ENCODE results near the gene GALNT14.

GALNT14 gene

DNA sequence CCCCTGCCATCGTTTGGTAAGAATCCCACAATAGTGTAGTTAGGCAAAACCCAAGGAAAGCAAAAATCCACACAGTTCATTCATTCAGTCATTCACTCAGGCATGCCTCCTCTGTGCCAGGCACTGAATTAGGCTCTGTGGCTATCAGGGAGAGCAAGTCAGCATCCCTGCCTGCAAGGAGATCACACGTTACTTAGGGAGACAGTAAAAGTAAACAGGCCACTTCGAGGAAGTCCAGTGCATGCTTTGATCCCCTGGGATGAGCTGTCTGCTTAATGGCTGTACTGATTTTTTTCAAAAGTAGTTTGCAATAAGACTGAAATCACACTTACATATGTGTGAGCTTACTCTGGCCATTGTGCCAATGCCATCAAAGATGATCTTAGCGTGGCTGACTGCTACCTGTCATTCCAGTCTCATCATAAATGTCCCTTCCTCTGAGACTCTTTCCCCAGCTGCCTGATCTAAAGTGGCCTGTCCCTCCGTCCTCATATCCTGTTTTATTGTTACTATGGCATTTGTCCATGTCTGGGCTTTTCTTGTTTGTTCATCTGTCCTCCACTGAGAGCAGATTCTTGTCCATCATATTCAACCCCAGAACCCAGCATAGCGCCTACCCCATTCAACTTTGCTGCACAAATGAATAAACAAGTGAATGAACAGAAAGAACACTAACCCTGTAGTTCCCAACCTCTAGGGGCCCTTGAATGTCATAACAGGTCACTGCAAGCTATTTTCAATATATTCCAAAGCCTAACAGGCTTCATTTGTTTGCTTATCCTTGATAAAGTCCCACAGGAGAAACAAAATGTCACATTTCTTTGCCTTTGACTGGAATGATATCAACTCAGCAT, 84.1 kb downstream of the GALNT14 start:
- DNase-seq: no peak

DNA sequence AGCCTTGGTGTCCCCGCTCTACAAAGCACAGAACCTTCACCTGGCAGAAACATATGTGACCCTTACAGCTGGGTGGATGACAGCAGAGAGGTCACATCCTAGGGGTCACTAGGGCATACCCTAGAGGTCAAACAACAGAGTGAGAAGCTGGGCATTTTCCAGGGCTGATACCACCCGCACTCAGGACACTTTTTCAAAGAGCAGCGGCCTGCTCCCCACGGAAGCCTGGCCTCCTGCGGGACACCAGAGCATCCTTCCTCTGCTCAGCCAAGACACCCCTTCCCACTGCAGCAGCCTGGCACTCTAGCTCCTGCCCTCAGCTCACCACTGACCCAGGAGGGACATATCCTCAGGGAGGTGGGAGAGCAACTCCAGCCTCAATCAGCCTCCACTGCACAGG, 86.0 kb downstream of the GALNT14 start:
- no peak for DNase-seq

DNA sequence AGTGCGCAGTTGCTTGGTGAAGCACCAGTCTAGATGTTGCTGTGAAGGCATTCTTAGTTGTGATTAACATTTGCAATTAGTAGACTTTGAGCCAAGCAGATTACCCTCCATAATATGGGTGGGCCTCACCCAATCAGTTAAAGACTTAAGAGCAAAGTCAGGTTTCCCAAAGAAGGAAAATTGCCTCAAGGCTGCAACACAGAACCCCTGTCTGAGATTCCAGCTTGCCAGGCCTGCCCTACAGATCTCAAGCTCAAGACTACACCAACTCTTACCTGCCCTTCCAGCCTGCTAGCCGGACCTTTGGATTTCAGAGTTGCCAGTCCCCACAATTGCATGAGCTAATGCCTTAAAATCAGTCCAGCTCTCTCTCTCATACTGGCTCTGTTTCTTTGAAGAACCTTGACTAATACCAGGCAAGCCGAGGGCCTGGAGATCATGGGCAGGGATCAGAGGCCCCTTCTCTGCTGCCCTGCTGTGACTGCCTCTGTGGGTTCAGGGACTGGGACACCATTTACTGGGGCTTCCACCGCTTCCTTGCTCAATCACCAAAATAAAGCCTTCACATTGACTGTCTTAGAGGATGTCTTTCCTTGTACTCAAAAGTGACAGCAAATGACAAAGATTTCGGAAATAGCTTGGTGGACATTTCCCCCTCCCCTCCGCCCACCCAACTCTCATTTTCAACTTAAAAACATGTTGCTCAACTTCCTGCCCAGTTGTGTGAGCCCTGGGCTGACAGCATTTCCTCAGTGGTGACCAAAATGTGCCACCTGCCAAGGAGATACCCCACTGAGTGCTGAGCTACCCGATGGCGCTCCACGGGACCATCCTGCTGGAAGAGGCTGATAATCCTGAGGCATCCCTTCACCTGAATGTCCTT, 86.7 kb downstream of the GALNT14 start:
- no peak for DNase-seq

DNA sequence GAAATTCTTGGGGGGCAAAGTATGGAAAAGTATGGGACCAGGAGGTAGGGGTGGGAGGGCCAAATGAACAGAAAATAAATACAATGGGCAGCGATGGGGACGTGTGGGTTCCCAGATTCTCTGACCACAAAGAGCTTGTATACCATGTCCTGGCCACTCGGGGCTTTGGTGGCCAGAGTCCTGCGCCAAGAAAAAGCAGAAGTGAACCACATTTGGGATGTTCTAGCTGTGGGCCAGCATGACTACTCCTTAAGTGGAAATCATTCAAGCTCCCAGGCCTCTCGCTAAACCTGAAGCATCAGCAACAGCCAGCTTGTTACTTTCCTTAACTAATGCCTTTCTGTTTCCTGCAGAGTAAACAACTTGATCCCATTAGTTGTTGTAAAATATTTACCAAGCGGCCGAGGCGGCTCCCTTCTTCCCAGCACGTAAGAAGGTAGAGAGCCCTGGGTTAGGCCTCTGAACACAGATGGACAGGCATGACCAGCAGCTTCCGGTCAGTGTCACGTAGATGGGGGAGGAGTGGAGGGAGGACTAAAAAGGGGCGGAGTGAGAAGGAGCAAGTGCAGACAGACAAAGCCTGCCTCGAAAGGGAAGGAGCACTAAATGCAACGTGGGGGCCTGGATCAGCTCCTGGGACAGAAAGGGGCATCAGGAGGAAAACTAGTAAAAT, 88.2 kb downstream of the GALNT14 start:
- DNase-seq: no peak

DNA sequence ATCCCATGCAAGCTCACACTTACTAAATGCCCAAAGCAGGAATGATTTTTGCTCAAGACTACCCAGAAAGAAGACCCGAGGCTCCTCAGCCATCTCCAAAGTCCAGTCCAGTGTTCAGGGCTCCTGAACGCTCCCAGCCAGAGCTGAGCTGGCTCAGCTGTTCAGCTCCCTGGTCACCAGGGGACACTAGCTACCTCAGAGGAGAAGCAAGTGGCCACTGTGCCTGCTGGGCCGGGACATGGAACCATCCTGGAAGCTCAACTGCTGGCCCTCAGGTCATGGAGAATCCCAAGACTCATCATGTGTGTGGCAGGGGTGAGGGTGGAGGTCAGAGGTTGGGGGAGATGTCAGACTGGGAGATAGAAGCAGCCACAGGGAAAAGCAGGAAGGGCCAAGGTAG, 89.0 kb downstream of the GALNT14 start:
- DNase-seq: no peak

DNA sequence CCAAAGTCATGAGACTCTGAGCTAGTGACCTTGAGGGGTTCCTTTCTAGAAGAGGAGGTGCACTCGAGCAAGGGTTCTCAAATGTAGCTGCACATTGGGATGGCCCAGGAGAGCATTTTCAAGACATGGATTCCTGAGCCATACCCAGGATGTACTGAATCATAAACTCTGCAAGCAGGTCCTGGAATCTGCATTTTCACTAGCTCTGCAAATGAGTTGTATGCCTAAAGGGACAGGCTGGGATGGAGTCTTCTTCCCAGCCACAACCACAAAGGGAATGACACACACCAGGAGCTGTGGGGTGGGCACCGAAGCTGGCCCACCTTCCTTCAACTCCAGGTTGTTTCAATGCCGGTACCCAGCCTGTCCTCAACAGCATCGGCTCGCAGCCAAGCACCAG, 90.6 kb downstream of the GALNT14 start:
- no peak for DNase-seq

DNA sequence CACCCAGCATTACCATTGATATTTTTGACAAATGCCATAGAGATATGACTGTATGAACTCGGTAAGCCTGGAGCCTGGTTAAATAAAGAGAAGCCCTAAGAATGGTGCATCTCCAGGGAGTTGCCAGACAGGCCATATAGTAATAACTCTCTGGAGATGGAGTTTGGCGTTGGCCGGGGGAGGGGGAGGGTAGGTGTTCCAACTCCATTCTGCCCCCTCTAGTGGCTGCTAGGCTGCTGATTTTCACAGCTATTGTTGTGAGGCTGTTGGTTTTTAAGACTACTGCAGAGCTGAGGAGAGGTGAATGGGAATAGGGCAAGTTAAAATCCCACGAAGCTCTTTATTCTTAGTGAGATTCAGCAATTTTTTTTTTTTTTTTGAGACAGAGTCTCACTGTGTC, 99.9 kb downstream of the GALNT14 start:
- no peak for DNase-seq

DNA sequence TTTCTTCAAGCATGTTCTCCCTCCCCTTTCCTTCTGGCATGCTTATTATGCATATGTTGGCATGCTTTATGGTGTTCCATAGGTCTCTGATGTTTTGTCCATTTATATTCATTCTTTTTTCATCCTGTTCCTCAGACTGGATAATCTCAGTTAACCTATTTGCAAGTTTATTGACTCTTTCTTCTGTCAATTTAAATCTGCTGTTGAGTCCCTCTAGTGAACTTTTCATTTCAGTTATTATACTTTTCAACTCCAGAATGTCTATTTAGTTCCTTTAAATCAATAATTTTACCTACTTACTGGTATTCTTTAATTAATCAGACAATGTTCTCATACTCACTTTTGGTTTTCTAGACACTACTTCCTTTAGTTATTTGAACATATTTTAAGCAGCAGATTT, 101.2 kb downstream of the GALNT14 start:
- no peak for DNase-seq

DNA sequence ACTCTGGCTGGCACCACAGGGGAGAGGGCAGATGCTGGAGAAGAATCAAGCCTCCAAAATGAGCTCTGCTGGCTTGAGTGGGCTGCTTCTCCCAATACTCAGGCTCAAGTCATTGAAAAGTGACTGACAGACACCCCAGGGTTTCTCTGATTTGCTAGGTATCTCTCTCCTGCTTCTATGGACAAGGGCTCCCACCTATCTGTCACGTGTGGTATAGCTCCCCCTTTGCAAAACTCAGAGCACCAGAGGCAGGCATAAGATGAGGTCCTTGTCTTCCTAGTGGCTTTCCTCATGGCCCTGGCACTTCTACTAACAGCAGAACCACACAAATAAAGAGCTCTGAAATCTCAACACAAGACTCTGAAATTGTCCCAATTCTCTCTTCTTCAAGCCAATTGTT, 105.2 kb downstream of the GALNT14 start:
- DNase-seq: no peak

DNA sequence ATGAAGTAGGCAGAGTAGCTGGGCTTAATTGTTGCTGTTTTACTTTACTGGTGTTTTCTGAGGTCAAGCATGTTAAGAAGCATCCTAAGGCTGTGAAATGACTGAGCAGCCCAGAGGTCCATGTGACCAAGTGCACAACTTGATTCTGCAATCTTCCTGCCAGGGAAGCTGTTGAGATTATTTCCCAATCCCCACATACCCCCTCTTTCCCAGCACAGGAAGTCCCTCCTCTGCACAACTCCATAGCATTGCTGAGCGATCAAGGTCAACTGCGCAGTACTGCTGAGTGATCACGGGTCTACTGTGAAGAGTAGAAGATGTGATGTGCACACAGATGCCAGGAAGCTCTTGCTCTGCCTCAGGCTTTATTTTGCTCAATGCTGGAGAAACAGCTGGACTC, 105.8 kb downstream of the GALNT14 start:
- no peak for DNase-seq

DNA sequence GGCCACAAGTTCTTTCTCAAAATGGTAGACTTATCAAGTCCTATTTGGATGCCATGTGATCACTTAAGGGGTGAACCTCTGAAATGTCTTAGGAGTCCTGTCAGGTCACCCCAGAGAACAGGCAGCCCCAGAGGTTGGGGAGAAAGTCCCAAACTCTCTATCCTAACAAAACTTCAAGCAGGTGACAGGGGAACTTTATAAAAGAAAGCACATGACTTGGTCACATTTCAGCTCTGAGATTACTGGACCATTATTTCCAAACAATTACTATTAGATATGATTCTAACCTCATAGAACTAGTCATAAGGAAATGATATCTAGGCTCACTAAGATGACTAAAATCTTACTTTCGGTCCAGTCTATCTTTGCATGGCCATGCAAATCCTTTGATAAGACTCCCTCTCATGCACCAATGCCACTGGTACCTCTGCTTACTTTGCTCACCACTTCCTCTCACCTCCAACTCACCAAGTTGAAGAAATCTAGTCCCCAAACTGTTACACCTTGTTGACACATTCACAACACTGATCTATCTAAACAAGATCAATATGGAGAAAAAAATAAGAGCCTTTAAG, 107.0 kb downstream of the GALNT14 start:
- DNase-seq: no peak

DNA sequence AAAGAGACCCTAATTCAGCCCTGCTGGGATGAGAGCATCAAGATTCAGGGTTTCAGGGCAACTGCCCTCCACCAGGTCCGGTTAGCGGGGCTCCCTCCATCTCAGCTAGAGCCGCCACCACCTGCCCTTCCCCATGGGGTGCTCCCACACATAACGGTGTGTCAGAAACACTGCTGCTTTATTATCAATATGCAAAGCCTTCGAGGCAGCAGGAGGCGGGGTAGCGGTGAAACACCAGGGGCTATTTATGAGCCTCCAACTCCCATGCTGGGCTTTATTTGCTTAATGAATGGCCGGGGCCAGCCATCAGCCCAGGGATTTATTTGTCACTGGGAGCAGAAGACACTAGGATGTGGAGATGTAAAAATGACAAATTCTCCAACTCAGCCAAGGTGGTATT, 109.8 kb downstream of the GALNT14 start:
- DNase-seq: no peak

DNA sequence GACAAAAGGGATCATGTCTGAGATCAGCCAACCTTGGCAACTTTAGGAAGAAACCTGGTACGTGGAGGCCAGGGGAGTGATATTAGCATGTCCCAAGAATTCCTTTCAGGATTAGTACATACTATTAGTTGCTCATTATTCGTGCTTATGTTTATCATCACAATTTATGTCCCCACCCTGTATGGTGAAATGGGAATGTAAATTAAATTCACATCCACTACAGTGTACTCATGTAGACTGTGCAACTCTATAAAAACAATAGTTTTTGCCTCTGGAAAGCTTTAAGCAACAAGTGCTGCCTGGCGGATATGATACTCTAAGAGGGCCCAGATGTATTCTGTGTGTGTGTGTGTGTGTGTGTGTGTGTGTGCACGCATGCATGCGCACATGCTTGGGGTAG, 110.7 kb downstream of the GALNT14 start:
- no peak for DNase-seq

DNA sequence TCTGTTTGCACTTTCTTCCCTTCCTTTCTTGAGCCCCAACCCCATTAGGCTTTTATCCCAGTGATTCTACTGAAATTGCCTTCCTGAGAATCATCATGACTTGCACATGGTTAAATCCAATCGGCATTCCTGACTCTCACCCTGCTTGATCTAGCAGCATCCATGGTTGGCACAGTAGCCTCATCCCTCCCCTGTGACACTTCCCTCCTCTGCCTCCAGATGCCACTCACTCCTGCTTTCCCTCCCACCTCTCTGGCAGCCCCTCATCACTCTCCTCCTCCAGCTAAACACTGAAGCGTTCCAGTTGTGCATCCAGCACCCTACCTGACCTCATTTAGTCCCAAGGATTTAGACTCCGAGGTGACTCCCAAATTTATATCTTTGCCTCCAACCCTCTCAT, 114.7 kb downstream of the GALNT14 start:
- DNase-seq: no peak

DNA sequence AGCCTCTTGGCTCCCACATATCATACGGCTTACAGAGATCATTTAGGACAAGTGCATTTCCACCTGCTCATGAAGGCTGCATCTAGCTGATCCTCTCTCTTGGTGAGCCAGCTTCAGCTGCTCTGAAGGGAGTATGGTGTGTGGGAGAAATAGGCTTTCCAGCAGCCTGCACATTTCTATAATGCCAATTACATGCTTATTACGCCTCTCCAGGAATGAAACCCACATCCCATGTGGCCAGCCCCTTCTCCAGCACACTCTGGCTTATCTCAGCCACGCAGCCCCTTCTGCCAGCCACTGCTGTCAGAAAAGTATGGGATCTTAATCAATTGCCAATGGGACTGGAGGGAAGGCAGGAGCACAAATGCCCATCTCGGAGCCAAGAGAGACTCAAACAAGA, 117.5 kb downstream of the GALNT14 start:
- no peak for DNase-seq

DNA sequence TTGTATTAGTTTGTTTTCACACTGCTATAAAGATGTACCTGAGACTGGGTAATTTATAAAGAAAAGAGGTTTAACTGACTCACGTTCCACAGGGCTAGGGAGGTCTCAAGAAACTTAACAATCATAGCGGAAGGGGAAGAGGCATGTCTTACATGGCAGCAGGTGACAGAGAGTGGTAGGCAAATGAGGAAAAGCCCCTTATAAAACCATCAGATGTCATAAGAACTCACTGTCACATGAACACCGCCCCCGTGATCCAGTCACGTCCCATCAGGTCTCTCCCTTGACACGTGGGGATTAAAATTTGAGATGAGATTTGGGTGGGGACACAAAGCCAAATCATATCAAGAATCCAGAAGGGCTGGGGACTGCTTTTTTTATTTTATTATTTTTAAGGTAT, 120.0 kb downstream of the GALNT14 start:
- DNase-seq: no peak

DNA sequence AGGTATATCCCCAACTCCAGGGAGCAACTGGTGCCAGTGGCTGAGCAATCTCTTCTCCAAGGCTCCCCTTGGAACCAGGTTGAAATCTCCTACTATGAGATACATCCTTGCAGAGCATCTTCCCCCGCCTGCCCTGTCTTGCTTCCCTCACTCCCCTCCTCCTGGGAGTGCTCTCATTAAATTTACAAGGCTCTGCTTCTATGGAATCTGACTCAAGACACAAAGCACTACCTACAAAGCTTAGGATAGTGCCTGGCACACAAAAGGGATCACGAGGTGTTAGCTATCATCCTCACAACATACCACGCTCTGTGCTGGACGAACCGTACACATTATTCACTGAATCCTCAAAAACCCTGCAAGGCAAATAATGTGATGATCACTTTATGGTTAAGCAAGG, 121.6 kb downstream of the GALNT14 start:
- no peak for DNase-seq

DNA sequence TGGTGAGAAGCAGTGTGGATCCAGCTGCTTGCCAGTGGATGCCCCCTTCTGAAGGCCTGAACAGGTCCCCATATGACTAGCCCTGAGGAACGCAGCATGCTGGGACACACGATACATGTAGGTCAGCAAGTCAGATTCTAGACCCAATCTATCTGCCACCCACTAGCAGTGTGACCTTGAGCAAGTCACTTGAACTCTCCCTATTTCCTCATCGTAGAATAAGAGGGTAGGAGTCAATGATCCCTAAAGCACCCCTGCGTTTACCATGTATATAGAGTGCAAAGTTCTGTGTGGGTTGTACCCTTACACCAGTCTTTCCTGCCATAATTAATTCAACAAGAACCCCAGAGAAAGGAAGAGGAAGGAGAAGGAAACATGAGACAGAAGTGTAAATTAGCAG, 123.7 kb downstream of the GALNT14 start:
- no peak for DNase-seq

DNA sequence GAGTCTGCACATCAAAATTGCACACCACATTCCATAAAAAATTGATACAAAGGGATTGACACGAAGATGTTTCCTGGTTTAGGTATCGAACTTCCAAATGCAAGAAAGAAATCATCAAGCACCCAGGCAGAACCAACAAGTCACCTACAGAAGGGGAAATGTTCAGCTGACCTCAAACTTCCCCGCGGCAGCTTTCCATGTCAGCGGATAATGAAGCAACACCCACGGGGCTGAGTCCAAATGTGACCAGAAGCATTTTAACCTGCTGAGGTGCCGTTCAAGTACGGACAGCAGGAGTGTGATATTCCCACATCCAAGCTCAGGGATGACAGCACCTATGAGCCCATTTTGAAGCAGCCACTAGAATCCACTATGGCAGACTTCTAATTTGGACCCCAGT, 124.9 kb downstream of the GALNT14 start:
- DNase-seq: no peak

DNA sequence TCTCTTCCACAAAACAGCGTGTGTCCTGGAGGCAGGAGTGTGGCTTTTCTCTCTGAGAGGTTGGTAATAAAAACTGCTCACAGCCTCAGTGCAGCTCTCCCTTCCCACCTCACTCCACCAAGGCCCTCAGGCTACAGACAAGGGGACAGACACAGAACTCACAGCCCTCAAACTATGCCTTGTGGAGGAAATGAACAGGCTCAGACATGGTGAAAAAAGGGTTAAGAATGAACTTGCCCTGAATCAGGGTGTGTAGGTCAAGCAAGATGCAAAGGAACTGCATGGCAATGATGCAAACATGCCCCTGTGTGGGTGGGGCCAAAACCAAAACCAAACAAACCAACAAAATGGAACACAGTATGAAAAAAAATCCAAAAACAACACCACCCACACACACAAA, 125.8 kb downstream of the GALNT14 start:
- DNase-seq: no peak

DNA sequence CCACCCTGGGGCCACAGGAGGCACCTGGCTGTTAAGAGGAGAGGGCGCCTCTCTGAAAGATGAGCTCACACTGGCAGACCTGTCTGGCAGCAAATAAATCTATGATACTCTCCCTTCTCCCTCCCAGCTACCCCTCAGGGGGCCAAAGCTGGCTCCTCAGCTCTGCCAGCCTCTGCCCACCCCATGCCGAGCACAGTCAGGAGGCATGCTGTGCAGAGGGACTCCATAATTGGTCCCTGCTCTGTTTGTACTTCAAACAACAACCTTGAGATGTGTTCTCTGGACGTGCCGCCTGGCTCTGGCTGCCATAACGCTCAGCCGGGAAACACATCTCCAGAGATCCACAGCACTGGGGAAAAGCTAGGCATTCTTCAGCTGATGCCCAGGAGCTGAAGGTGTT, 126.7 kb downstream of the GALNT14 start:
- DNase-seq: no peak

DNA sequence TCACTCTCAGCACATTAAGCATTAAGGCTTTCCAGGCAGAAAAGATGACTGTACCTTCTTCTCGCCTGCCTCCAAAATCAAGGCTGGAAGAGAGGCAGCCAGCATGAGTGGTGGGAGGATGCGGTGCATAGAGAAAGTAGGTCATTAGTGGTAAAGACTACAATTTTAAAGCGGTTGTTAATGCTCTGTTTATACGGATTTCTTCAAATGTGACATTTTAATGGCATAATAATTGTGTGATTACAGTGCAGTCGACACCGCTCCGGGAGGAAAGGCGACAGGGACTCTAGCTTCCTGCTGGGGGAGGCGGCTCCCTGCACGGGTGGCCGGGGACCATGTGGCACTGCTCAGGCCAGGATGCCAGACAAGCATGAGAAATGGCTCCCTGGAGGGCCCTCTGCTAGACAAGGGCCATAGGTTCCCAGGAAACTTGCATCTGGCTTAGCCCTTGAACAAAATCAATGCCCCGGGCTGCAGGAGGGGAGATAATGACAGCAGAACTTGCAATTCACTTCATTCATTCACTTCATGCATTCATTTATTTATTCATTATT, 129.6 kb downstream of the GALNT14 start:
- DNase-seq: no peak

DNA sequence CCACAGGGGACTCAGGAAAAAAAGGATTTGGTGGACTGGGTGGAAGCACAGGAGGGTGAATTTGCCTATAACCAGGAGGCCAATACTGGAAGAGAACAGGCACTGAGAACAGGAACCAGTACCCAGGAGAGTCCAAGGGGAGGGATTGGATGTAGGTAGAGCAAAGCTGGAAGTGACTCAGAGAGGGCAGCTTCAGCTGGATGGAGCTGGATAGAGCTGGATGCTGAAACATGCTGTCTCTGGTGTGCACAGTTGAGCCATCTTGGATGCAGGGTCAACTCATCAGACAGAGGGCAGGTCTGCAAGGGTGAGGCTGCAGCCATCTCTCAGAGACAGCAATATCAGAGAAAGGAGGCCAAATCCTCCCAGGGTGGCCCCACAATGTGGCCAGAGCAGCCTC, 134.0 kb downstream of the GALNT14 start:
- no peak for DNase-seq
